Measurements from ENCODE around the gene ME3. TPM values are rescaled to one million over a fixed set of nuclear protein-coding genes. Genes with fewer than 3 reads are reported as not detected.

ME3 gene
- total RNA-seq, 1 experiment from 2014 or later, result 0.30 TPM

DNA sequence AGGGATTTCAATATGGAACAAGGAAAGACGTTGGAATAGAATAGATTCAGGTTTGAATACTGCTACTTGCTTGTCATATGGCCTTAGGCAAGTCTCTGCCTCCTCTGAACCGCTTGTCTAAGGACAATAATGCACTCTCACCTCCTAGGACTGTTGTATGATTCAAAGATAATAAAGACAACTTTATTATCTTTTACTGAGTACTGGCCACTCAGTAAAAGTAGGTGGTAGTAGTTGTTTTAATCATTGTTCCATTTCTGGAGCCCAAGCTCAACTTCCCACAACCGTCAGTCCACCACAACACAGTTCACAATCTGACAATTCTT is 134.2 kb downstream of the ME3 start:
- DNase-seq (ENCODE audit: low read depth, low spot score) (no peak), ATAC-seq (no peak)
- Histone ChIP-seq H3K79me2 (ENCODE audit: insufficient read depth, low read length) (no peaks in the 10 kb centered on the region), H3K9ac (ENCODE audit: low read length) (no peak overlapping the region), H3K4me1 (ENCODE audit: control insufficient read depth in 1 of 2, insufficient read depth in 2 of 2, low read length in 2 of 2) (no peaks in the 10 kb centered on the region), H4K20me1 (ENCODE audit: insufficient read depth) (no peaks in the 10 kb centered on the region), H2AFZ (ENCODE audit: low read depth, low read length, poor library complexity, severe bottlenecking) (no peak overlapping the region), H3K36me3 (ENCODE audit: control insufficient read depth in 1 of 2, insufficient read depth in 2 of 2, low read length in 2 of 2) (no peaks in the 10 kb centered on the region), H3K27ac (ENCODE audit: low read depth, low read length) (no peak overlapping the region), H3K9me2 (ENCODE audit: insufficient read depth) (no peaks in the 10 kb centered on the region), H3K9me3 (ENCODE audit: control insufficient read depth in 1 of 2, insufficient read depth in 1 of 2, low read depth in 1 of 2, low read length in 2 of 2) (no peaks in the 10 kb centered on the region), H3K4me3 (replicated peaks in 1 of 2; ENCODE audit: low read depth in 1 of 2, low read length in 2 of 2) (no peak overlapping the region), H3K27me3 (ENCODE audit: insufficient read depth, low read length) (no peaks in the 10 kb centered on the region), H3K4me2 (ENCODE audit: low read length) (no peak overlapping the region)
- intact Hi-C loops (cut with micrococcal nuclease), result no loop called here
- POLR2A ChIA-PET, result no interaction called here
- CTCF ChIA-PET, result interaction anchor here (1.2 kb wide), 1 partner anchor 70 kb away, joined by 3 read pairs; no protein-coding TSS in a partner anchor
- RAD21 ChIA-PET (ENCODE audit: low non-redundant PET in 1 of 2, low total read pairs in 2 of 2, uncharacterized antibody in 2 of 2, unreplicated experiment in 2 of 2), result no interaction called here
- TF ChIP-seq POLR2AphosphoS5 (IDR thresholded peaks at IDR 0.05; ENCODE audit: low read depth, low read length), result no peak
- no TSS peak for BruUV-seq (replicated peaks)

DNA sequence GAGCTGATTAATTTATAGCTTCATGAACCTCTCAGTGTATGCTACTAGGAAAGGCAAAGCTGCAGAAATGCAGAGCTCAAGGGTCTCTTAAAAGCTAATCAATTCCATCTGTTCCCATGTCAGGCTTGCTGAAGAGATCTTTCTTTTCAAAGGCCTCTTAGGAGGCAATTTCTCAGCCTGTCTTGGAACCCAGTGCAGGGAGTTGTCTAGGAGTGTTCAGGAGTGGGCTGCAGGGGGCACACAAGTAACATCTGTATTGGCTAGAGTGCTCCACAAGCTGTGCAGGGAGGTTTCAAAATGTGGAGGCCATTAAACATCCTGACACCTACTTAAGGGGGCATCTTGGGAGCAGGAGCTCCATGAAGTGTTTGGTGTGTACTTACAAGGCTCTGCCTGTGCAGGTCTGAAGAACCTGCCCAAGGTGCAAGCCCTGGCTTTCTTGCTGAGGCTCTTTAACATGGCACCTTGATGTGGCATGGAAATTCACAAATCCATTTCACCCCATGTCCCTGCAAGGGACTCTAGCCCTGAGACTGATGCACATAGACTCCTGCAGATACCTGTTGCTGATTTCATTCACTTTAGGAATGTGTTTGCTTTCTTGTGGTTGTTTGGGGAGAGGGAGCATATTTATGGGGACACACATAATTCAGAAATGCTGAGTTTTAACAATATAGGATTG is 134.7 kb downstream of the ME3 start:
- no peak overlapping the region for H3K4me3 ChIP-seq (replicated peaks in 1 of 2; ENCODE audit: low read depth in 1 of 2, low read length in 2 of 2)
- H3K79me2 ChIP-seq (ENCODE audit: insufficient read depth, low read length), result no peaks in the 10 kb centered on the region
- no peaks in the 10 kb centered on the region for H3K9me2 ChIP-seq (ENCODE audit: insufficient read depth)
- ChIA-PET POLR2A (no interaction called here), CTCF (interaction anchor here (1.2 kb wide), 1 partner anchor 71 kb away, joined by 3 read pairs; no protein-coding TSS in a partner anchor), RAD21 (ENCODE audit: low non-redundant PET in 1 of 2, low total read pairs in 2 of 2, uncharacterized antibody in 2 of 2, unreplicated experiment in 2 of 2) (no interaction called here)
- peak; percentile 74 for ATAC-seq
- BruUV-seq (replicated peaks), result no TSS peak
- no peak for TF ChIP-seq SP1 (IDR thresholded peaks at IDR 0.05; ENCODE audit: low read depth)
- TF ChIP-seq RAD21 (IDR thresholded peaks at IDR 0.05; ENCODE audit: low read depth), result peak; percentile 50
- H3K36me3 ChIP-seq (ENCODE audit: control insufficient read depth in 1 of 2, insufficient read depth in 2 of 2, low read length in 2 of 2), result no peaks in the 10 kb centered on the region
- no peaks in the 10 kb centered on the region for H4K20me1 ChIP-seq (ENCODE audit: insufficient read depth)
- no peaks in the 10 kb centered on the region for H3K27me3 ChIP-seq (ENCODE audit: insufficient read depth, low read length)
- H3K4me1 ChIP-seq (ENCODE audit: control insufficient read depth in 1 of 2, insufficient read depth in 2 of 2, low read length in 2 of 2), result no peaks in the 10 kb centered on the region
- H3K9ac ChIP-seq (ENCODE audit: low read length), result no peak overlapping the region
- DNase-seq (ENCODE audit: low read depth, low spot score), result peak; percentile 7
- intact Hi-C loops (cut with micrococcal nuclease), result no loop called here
- no peak overlapping the region for H3K4me2 ChIP-seq (ENCODE audit: low read length)
- no peak overlapping the region for H2AFZ ChIP-seq (ENCODE audit: low read depth, low read length, poor library complexity, severe bottlenecking)
- no peak overlapping the region for H3K27ac ChIP-seq (ENCODE audit: low read depth, low read length)
- no peaks in the 10 kb centered on the region for H3K9me3 ChIP-seq (ENCODE audit: control insufficient read depth in 1 of 2, insufficient read depth in 1 of 2, low read depth in 1 of 2, low read length in 2 of 2)

Measured in HCT116 (cell line).